Stimulated activated CD8-positive, alpha-beta memory T cell treated with anti-CD3 and anti-CD28 coated beads, Interleukin-2, amount 100 ng/mL, for 1 hour (primary cell): ENCODE results near the gene KRT83.

ENCODE experiments used
- DNase-seq, 2 donors: peaks; one replicate each; pipeline ENCODE4 v3.0.0-alpha.2; 2020; ENCODE audit warnings: low read depth in 2 of 2

The KRT83 gene

DNA sequence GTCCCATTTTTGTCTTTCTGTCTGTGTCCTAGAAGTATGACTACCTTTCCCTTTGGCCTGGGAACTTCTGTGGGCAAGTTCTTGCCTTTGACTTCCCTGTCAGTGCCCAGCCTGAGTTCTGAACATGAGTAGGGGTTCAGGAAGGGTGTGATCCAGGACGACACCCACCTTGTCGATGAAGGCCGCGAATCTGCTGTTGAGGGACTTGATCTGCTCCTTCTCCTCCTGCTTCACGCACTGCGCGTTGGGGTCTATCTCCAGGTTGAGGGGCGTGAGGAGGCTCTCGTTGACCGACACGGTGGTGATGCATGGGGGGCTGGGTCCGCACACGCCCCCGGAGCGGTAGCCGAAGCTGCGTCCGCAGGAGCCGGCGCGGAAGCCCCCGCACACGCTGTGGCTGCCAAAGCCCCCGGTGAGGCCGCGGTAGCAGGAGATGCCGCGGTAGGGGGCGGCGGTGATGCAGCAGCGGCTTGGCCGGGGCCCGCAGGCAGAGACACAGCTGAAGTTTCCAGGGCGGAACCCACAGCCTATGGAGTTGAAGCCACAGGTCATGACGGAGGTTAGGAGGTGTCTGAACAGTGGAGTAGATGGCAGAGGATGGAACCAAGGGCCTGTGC lies at the start of gene KRT83:
Gene KRT83 (minus strand): TSS at position 615 of the 617 bp plus-strand sequence. CDS start 63 bp downstream, at position 552.
- DNase-seq, result no peak

GRCh38 chr12:52369809-52370208 lies 48.6 kb upstream of the KRT83 start:
- no peak for DNase-seq

- DNase-seq, result no peak
Observed at GRCh38 chr12:52369211-52369610, 48.0 kb upstream of the KRT83 start.

DNA sequence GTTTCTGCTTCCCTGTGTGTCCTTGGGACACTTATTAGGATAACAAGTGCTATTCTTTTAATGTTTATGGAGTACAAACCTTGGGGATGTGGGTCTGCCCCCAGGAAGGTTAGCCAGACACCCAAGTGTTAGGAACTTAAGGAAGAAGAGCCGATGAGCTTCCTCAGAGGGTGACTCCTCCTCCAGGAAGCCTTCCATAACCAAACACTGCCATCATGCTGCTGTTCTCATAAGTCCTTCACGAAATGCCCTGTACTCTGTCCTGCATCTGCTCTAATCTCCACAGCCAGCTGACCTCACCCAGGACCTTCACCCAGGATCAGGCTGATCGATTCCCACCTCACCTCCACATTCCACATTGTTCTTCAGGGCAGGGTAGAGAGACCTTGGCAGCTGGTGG lies 47.3 kb upstream of the KRT83 start:
- DNase-seq, result no peak

DNA sequence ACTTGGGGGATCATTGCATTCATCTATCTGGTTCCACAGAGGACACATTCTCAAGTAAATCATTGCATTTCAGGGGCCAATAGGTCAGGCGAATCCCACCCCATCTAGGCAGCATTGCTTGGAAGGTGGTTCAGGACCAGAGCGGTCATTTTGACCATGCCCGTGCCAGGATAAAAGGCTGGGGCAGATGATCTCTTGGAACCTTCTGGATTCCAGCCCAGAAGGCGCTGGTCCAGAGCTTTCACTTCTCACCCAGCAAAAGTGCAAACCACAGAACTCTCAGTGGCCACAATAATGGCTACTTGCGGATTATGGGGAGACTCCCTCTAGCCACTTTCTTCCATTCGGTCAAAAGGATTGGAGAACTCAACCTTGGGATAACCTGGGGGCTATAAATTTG lies 46.7 kb upstream of the KRT83 start:
- no peak for DNase-seq

DNA sequence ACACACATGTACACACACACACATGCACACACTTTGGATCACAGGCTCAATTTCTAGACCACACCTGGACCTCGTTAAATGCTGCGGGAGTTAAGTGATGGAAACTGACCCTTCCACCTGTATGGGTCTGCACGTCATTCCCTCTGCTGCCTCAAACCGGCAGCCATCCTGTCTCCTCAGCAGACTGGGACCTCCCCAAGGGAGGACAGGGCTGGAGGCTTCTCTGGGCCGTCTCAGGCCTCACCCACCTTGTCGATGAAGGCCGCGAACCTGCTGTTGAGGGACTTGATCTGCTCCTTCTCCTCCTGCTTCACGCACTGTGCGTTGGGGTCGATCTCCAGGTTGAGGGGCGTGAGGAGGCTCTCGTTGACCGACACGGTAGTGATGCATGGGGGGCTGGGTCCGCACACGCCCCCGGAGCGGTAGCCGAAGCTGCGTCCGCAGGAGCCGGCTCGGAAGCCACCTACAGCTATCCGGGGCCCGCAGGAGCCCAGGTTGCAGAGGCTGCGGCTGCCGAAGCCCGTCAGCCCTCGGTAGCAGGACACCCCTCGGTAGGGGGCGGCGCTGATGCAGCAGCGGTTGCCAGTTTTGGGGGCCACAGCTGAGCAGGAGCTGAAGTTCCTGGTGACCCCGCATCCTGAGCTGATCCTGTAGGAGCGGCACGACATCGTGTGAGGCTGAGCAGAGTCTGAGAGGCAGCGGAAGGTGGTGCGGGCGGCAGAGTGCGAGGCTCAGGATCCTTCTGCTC lies 45.7 kb upstream of the KRT83 start, which contains the start of gene KRT85:
Gene KRT85 (minus strand): TSS at position 744 of the 748 bp plus-strand sequence. CDS start 76 bp downstream, at position 668.
- DNase-seq, result no peak

DNA sequence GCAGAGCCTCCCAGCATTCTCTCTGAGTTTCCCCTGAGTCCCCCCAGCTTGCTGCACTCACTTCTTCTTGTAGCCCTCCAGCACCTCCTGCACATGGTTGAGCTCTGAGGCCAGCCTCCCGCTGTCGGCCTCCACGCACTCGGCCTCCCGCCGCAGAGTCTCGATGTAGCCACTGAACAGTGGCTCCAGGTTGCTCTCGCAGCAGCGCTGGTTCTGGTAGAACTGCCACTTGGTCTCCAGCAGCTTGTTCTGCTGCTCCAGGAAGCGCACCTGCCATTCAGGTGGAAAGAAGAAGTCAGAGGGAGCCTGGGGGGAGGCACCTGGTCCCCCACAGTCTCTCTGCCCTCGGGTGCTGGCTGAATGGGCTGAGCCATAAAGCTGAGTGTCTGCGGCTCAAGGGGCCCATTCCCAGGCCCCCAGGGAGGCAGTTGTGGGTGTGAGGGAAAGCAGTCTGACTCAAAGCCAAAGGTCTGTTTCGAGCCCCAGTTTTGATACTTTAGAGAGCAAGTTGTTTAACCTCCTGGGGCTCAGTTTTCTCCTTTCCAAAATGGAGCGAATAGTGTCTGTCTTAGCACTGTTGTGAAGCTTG lies 43.8 kb upstream of the KRT83 start:
- DNase-seq, result no peak

- no peak for DNase-seq
Observed at GRCh38 chr12:52364061-52364460, 42.9 kb upstream of the KRT83 start.

GRCh38 chr12:52363111-52363679 lies 42.0 kb upstream of the KRT83 start:
- no peak for DNase-seq

- DNase-seq, result no peak
Observed at GRCh38 chr12:52362118-52362726, 41.0 kb upstream of the KRT83 start.

DNA sequence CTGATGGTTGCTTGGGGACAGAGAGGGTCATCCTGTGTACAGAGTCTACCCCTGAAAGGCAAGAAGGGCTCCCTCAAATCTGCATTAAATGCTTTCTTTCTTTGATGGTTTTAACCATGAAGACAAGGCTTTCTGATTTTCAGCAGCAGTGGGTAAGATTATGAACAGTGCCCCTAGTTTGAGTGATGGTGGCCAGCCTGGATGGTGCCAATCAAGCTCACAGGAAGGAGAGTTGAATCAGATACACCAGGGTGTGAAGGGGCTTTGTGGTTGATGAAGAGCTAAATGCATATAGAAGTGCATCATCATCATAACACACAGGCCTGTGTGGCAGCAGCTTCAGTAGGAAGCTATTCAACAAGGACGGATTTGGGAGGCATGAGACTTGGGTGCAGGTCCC lies 40.4 kb upstream of the KRT83 start:
- DNase-seq, result no peak

DNA sequence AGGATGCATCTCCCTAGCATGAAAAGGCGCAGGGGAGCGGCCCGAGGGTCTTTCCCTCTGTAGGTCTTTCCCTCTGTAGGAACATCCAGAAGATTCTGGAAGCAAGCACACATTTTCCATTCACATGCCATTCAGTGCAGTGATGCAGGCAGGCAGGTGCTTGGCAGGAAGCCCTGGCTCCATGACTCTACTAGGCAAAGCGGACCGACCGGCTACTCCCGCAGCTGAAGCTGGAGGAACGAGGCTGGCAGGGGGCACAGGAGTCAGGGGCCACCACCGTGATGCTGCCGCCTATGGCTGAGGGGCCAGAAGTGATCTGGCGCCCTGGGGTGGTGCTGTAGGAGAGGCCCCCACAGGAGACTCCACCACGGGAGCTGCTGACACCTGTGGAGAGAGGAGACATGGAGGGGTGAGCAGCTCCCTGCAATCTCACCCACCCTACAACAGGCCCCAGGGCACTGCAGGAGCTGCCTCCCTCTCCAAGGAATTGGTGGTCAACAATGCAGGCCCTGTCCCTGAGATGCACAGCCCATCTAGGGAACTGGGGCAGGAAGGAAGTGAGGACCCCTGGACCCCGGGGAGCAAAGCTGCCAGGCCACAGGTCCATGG lies 39.6 kb upstream of the KRT83 start:
- DNase-seq, result no peak

DNA sequence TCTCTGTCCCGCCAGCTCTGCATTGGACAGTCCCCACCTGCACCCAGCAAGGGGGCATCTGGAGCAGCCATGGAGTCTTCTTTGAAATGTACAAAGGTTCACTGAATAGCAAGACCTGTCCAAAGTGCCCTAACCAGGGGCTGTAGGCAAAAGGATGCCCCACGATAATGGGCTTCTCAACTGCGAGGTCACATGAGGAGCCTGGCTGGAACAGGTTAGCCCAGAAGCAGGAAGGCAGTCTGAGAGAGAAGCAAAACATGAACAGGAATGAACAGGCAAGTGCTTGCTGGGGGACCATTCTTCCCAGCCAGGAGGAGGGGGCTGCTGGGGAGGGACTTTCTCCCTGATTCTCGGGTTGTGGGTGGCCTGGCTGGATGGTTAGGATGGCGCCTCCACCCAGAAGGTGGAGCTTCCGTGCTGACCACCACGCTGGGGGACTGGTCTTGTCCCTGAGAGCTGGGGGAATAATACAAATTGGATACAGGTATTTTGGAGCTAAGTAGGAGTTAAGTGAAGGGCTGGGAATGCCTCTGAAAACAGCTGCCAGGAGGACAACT lies 39.0 kb upstream of the KRT83 start:
- no peak for DNase-seq

DNA sequence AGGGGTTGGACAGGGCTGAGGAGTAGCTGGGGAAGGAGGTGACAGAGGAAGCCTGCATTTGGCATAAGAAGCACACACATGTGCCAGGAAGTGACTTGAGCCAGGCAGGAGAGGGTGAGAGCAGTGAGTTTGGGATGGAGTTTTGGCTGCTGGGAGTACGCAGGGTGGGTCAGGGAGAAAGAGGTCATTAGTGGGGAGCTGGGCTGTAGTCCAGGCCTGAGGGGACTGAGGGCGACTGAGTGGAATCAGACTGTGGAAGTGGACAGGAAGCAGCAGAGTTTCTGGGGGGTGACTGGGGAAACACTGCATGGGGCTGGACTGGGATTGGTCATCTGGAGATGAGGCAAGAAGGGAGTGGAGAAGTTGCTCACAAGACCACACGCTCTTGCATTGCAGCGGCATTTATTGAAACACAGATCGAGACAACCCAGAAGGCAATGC lies 38.4 kb upstream of the KRT83 start:
- no peak for DNase-seq

GRCh38 chr12:52358575-52359350 lies 37.6 kb upstream of the KRT83 start:
- no peak for DNase-seq

GRCh38 chr12:52356762-52357580 lies 35.8 kb upstream of the KRT83 start:
- no peak for DNase-seq

- no peak for DNase-seq
Observed at GRCh38 chr12:52356031-52356761, 35.0 kb upstream of the KRT83 start.

GRCh38 chr12:52355176-52355575 lies 34.0 kb upstream of the KRT83 start:
- no peak for DNase-seq

DNA sequence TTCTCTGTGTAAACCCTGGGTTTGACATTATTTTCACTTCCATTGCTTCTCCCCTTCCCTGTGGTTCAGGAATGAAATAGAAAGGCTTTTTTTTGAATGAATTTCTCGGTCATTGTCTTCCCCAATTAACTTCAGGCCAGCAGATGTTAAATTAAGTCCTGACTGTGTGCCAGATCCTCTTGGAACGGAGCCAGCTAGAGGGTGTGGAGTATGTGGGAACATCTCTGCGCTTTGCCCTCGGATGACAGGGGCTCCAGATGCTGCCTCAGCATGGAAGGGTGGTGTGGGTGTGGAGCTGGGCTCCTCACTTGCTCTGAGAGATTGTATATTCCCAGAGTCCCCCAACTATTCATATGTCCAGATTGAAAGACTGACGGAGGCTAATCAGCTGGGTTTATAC lies 33.0 kb upstream of the KRT83 start:
- DNase-seq, result no peak
